ENCODE results near the gene SAMSN1. TPM values are rescaled to one million over a fixed set of nuclear protein-coding genes. Genes with fewer than 3 reads are reported as not detected.

Gene SAMSN1
- total and polyA plus RNA-seq, 9 of the 15 experiments (the other 6 are each of a cell fraction or from before 2014, with no cell fraction given) = 101 to 223 (median 159) TPM

GRCh38 chr21:14584357-14585095, 38.4 kb upstream of the SAMSN1 start (continued):
- TF ChIP-seq REST (IDR thresholded peaks at IDR 0.05; ENCODE audit: borderline replicate concordance) (peak; percentile 61), REST (CRISPR knock-in tag; IDR thresholded peaks at IDR 0.05; ENCODE audit: low read depth) (no peak)

Data from K562 (cell line).